HG03196 (cell line): Measurements from ENCODE around the gene IMMP2L.

Experiments used
- ATAC-seq: cut with Tn5 transposase; IDR thresholded peaks from one replicate; pipeline ENCODE4 v1.9.1; 2021; ENCODE audit not compliant: unreplicated experiment

The IMMP2L gene

GRCh38 chr7:111112439-111112838 lies 449.9 kb downstream of the IMMP2L start:
- ATAC-seq = no peak

GRCh38 chr7:111108496-111108895 lies 453.8 kb downstream of the IMMP2L start:
- ATAC-seq = no peak

- ATAC-seq = no peak
These were observed 454.3 kb downstream of the IMMP2L start for GRCh38 chr7:111108000-111108399.

- no peak for ATAC-seq
These were observed 454.7 kb downstream of the IMMP2L start for GRCh38 chr7:111107579-111107978.

GRCh38 chr7:111105269-111105668 lies 457.0 kb downstream of the IMMP2L start:
- no peak for ATAC-seq

GRCh38 chr7:111104710-111105109 lies 457.6 kb downstream of the IMMP2L start:
- no peak for ATAC-seq

GRCh38 chr7:111103678-111104274 lies 458.5 kb downstream of the IMMP2L start:
- ATAC-seq = no peak

- ATAC-seq = no peak
These were observed 459.2 kb downstream of the IMMP2L start for GRCh38 chr7:111103136-111103535.

- no peak for ATAC-seq
These were observed 460.2 kb downstream of the IMMP2L start for GRCh38 chr7:111101856-111102646.

- no peak for ATAC-seq
These were observed 463.4 kb downstream of the IMMP2L start for GRCh38 chr7:111098926-111099250.

- ATAC-seq = peak; percentile 79
These were observed 464.0 kb downstream of the IMMP2L start for GRCh38 chr7:111098011-111098925.

GRCh38 chr7:111096997-111097396 lies 465.3 kb downstream of the IMMP2L start:
- no peak for ATAC-seq

- no peak for ATAC-seq
These were observed 467.9 kb downstream of the IMMP2L start for GRCh38 chr7:111094419-111094818.

GRCh38 chr7:111093496-111093895 lies 468.8 kb downstream of the IMMP2L start:
- ATAC-seq = no peak

- no peak for ATAC-seq
These were observed 469.7 kb downstream of the IMMP2L start for GRCh38 chr7:111092406-111093236.

GRCh38 chr7:111091593-111092358 lies 470.5 kb downstream of the IMMP2L start:
- ATAC-seq = no peak

GRCh38 chr7:111090846-111091245 lies 471.4 kb downstream of the IMMP2L start, which contains the start of gene LRRN3:
Gene LRRN3, plus strand, starts transcription at chr7:111091127. Its CDS starts 31,646 bp downstream, at chr7:111122773.
- no peak for ATAC-seq

- no peak for ATAC-seq
These were observed 472.4 kb downstream of the IMMP2L start for GRCh38 chr7:111089822-111090426.

GRCh38 chr7:111088328-111088727 lies 474.0 kb downstream of the IMMP2L start:
- ATAC-seq = no peak

- no peak for ATAC-seq
These were observed 475.8 kb downstream of the IMMP2L start for GRCh38 chr7:111086532-111086931.
